KG1 (cell line): ENCODE results near the gene ALPL.

ENCODE experiments used
- DNase-seq: peaks from one replicate; lab custom pipeline; 2025; lab: John Stamatoyannopoulos, UW

ALPL gene

GRCh38 chr1:21576031-21576797 is 67.0 kb downstream of the ALPL start:
- no peak for DNase-seq

- no peak for DNase-seq
Observed at GRCh38 chr1:21576798-21577187, 67.6 kb downstream of the ALPL start.

- DNase-seq, result no peak
Observed at GRCh38 chr1:21577324-21577723, 68.1 kb downstream of the ALPL start.

- DNase-seq, result no peak
Observed at GRCh38 chr1:21577933-21578332, 68.7 kb downstream of the ALPL start.

DNA sequence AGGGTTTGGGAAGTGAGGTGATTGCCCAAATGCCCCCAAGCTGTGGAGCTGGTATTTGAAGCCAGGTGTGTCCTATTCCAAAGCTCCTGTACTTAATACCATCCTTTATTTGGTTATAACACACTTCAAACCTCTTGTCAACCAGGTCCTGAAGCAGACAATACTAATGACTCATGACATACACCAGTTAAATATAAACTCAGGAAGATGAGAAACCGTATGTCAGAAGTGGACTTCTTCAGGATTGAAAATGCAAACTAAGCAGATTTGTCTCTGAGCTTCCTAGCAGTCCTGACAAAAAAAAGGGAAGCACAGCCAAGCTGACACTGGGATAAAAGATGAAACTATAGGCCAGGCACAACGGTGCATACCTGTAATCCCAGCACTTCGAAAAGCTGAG is 70.6 kb downstream of the ALPL start:
- DNase-seq, result no peak

GRCh38 chr1:21584096-21584495 is 74.9 kb downstream of the ALPL start:
- DNase-seq, result no peak

DNA sequence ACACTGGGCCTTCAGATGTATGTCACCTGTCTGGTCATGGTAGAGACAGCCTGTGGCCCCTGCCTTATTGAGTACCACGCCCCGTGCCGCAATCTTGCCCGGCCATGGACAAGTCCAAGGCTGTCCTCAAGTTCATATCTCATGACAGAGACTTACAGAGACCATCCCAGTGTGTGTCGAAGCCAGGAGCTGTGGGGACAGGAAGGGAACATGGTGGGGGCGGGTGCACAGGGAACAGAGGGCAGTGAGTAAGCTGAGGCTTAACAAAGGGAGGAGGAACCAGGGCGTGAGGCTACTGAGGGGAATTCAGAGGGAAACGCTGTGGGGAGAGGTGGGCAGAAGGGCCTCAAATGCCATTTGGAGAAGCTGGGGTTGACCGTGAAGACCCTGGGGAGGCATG is 75.8 kb downstream of the ALPL start:
- DNase-seq, result no peak

DNA sequence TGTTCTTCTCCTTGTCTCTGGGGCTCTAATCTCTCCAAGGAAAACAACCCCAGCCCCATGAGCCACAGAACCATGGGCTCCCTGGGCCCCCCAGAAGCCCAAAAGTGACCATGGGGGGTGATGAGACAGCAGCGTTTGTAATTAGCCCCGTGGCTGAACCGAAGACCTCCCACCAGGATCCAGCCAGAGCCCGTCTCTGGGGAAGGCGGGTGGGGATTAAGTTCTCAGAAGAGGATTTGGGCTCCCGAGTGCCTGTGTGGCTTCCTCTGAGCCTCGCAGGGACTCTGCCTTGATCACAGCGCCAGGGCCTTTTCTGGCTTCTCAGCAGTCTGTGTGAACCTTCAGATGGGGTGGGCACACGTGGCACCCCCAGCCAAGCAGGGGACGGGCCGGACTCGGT is 77.0 kb downstream of the ALPL start:
- DNase-seq, result no peak

GRCh38 chr1:21586846-21587601 is 77.8 kb downstream of the ALPL start:
- no peak for DNase-seq

DNA sequence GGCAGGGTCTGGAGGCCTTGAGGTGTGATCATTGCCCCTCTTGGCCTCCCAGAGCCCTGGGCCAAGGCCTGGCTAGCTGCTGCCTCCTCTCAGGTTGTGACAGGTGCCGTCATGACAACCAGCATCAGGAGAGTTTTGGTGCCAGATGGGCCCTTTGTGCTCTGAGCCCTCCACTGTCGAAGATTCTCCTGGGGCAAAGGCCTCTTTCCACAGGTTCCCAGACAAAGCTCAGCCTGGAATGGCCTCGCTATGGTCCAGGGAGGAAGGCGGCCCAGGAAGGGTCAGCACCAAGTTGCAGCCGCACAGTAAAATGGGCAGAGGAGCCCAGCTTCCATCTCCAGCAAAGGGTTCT is 78.4 kb downstream of the ALPL start:
- DNase-seq, result no peak

DNA sequence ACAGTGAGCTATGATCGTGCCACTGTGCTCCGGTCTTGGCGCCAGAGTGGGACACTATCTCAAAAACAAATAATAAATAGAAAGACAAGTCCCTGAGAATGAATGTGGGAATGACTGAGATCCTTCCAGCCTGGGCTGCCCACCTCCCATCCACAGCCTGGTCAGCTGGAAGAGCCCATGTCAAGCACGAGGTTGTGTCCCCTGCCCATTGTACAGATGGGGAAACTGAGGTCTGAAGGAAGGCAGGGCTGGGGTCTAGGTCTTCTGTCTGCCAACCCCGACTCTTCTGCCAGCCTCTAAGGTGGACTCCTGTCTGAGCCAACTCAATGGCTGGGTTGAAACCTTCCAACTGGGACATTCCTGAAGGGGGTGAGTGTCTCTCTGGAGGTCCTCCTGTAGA is 80.4 kb downstream of the ALPL start:
- no peak for DNase-seq

DNA sequence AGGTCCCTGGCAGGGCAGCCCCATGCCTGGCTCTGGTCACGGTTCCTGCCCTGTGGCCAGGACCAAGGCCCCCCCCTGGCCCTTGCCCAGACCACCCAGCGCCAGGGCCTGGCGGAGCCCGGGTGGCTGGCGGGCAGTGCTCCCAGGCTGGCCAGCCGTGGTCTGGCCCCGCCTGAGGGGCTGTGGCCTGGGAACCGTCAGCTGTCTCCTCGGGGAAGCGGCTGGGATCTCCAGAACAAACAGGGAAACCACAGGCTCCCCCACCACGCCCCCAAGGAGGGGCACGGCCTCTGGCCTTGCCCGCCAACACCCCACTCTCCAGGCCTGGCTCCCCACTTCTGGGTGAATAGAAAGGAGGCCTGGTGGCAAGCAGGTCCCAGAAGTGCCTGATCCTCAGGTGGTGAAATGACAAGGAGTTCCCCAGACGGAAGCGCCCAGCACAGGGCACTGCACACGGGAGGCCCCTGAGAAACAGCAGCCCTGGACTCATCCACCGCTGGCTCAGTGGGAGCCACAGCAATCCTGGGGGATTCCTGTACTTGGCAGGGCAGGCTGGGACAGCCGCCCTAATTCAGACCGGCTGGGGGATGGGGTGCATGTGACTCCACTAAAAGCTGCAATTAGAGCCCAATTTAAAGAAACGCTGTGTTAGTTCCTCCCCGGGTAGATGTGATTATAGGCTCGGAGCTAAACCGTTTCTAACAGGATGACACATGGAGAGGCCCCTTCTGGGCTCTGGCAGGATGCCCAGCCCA is 81.1 kb downstream of the ALPL start:
- no peak for DNase-seq

GRCh38 chr1:21590934-21591333 is 81.7 kb downstream of the ALPL start:
- DNase-seq, result no peak

- DNase-seq, result no peak
Observed at GRCh38 chr1:21592086-21592865, 83.1 kb downstream of the ALPL start.

- no peak for DNase-seq
Observed at GRCh38 chr1:21593231-21593630, 84.0 kb downstream of the ALPL start.

DNA sequence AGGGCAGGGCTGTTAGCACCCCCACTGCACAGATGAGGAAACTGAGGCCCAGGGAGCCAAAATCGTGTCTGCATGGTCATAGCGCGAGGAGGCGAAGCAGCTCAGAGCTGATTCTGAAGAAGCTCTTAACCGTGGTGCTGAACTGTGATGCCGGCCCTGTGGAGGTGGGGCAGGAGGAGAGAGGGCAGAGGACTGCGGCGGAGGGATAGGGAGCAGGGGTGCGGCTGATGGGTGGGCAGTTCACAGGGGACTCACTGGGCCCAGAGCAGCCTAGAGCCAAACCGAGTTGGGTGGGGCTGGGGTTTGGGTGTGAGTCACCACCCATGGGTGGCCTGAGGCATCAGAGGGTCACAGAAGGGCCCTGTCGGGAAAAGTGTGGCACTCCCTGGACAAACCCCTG is 85.3 kb downstream of the ALPL start:
- no peak for DNase-seq

- DNase-seq, result no peak
Observed at GRCh38 chr1:21594935-21595897, 86.0 kb downstream of the ALPL start.

DNA sequence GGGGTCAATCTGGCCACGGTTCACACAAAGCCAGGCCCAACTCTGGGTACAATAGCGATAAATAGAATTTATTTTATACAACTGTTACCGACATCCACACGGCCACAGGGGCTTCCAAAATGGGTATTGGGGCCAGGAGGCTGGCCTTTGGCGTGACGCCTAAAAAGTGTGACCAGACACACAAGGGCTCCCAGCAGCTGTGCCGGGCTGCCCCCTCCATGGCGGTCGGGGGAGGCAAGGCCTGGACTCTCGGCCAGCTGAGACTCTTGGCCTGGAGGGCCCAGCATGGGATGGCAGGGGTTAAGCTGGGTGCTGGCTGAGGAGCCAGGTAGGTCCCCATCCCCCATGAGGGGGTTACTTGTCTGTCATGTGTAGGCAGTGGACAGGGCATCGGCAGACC is 87.0 kb downstream of the ALPL start:
- DNase-seq, result no peak

DNA sequence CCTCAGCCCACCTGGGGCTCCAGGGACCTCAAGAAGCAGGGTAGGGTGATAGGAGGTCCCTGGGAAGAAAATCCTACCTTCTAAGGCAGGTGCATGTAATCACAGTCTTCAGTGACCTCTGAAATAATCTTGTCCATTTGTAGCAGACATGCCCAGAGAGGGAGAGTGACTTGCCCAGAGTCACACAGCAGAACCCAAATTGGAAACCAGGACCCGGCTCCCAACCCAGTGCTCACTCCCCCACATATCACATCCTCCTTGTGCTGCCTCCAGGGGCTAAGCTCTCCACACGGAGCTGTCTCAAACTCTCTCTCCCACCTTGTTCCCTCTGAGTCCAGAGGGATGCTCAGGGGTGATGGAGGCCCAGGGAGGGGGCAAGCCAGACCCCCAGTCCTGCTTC is 87.4 kb downstream of the ALPL start:
- DNase-seq, result no peak

GRCh38 chr1:21597753-21598152 is 88.5 kb downstream of the ALPL start:
- no peak for DNase-seq

- no peak for DNase-seq
Observed at GRCh38 chr1:21598417-21598816, 89.2 kb downstream of the ALPL start.
